ENCODE data around the gene CNOT8.
"Not testable (repeated sequence)": the region's sequence is repeated elsewhere in the genome, so short reads cannot be mapped to it uniquely, and the experiment has no call there.

Gene CNOT8

DNA sequence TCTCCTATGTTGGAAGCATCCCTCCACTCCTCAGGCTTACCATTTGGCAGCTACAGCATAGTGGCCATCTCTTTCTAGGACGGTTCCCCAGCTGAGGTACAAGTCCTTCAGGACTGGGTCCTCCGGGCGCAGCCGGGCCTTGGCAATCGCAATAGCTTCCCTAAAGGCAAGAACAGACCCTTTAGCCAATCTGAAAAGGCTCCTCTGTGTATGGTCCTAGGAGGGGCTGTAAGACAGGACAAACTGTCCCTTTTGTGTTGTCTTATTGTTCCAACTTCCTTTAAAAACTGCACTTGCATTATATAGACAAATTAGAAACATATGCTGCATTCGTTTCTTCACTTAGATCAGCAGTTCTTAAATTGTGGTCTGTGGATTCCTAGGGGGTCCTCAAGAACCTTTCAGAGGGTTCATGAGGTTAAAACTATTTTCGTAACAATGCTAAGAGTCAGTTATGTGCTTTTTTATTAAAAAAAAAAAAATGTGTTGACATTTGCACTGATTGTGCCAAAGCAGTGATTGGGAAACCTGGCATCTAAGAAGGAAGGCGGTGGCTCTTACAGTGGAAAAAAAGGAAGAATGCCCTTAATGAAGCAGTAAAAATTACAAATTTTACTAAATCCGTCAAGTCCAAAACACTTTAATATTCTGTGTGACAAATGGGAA lies 40.9 kb downstream of the CNOT8 start:
- Mint-ChIP-seq H3K27me3 (ENCODE audit: low read depth) (no peaks in the 10 kb centered on the region), H3K27ac (no peak overlapping the region), H3K9me3 (no peaks in the 10 kb centered on the region), H3K4me1 (no peaks in the 10 kb centered on the region), H3K36me3 (ENCODE audit: low read depth) (peaks cover 68% of the 10 kb centered on the region), H3K4me3 (no peak overlapping the region)
- TF ChIP-seq, protein P1, sequence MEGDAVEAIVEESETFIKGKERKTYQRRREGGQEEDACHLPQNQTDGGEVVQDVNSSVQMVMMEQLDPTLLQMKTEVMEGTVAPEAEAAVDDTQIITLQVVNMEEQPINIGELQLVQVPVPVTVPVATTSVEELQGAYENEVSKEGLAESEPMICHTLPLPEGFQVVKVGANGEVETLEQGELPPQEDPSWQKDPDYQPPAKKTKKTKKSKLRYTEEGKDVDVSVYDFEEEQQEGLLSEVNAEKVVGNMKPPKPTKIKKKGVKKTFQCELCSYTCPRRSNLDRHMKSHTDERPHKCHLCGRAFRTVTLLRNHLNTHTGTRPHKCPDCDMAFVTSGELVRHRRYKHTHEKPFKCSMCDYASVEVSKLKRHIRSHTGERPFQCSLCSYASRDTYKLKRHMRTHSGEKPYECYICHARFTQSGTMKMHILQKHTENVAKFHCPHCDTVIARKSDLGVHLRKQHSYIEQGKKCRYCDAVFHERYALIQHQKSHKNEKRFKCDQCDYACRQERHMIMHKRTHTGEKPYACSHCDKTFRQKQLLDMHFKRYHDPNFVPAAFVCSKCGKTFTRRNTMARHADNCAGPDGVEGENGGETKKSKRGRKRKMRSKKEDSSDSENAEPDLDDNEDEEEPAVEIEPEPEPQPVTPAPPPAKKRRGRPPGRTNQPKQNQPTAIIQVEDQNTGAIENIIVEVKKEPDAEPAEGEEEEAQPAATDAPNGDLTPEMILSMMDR (IDR thresholded peaks at IDR 0.05; ENCODE audit: unreplicated experiment in 3 of 3): no peak

DNA sequence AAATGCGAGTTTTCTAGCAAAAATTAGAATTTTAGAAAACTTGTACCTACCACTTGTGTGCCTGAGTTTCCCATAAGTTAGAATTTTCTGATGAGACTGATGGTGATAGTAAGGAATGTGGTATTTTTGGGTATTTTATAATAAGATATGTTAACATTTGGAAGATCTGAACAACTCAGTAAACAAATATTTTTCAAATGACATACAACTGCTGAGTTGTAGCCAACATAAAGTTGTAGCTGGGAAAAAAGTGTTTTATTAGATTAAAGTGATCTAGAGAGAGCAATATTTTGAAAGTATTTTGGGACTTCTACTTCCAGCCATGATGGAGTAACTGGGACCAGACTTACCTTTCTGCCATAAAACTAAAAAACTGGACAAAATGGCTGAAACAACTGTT lies 41.6 kb downstream of the CNOT8 start:
- Mint-ChIP-seq H3K4me1 (no peaks in the 10 kb centered on the region), H3K9me3 (no peaks in the 10 kb centered on the region), H3K36me3 (ENCODE audit: low read depth) (peaks cover 72% of the 10 kb centered on the region), H3K27me3 (ENCODE audit: low read depth) (no peaks in the 10 kb centered on the region), H3K4me3 (no peak overlapping the region), H3K27ac (no peak overlapping the region)
- TF ChIP-seq, protein P1 (IDR thresholded peaks at IDR 0.05; ENCODE audit: unreplicated experiment in 3 of 3): no peak

DNA sequence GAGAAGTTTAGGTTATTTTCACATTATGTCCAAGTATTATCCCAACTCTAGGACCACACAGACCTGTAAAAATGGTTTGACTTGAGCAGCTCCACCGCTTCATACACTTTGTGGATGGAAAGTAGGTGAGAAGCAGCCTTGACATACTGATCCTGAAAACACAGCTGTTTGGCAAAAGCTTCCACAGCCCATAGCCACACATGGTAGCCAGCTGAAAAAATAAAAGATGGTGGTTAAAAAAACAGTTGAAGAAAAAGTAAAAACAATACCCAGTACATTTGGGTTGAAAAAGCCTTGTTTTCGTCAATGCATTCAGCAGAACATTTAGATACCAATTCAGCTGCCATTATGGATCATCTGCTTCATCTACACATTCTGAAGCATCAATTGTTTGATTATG lies 42.8 kb downstream of the CNOT8 start:
- Mint-ChIP-seq H3K4me3 (no peak overlapping the region), H3K36me3 (ENCODE audit: low read depth) (peaks cover 60% of the 10 kb centered on the region), H3K4me1 (no peaks in the 10 kb centered on the region), H3K27me3 (ENCODE audit: low read depth) (no peaks in the 10 kb centered on the region), H3K9me3 (no peaks in the 10 kb centered on the region), H3K27ac (no peak overlapping the region)
- TF ChIP-seq, protein P1 (IDR thresholded peaks at IDR 0.05; ENCODE audit: unreplicated experiment in 3 of 3): no peak

DNA sequence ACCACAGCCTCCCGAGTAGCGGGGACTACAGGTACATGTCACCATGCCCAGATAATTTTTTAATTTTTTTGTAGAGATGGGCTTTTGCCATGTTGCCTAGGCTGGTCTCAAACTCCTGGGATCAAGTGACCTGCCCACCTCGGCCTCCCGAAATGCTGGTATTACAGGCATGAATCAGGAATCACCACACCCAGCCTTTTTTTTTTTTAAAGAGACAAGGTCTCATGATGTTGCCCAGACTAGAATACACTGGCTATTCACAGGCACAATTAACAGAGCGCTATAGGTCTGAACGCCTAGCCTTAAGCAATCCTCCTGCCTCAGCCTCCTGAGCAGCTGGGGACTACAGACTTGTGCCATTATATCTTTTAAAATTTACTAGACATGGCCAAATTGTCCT lies 43.5 kb downstream of the CNOT8 start:
- H3K4me3 Mint-ChIP-seq: no peak overlapping the region
- peaks cover 56% of the 10 kb centered on the region for H3K36me3 Mint-ChIP-seq (ENCODE audit: low read depth)
- no peaks in the 10 kb centered on the region for H3K4me1 Mint-ChIP-seq
- H3K27ac Mint-ChIP-seq: no peak overlapping the region
- H3K27me3 Mint-ChIP-seq (ENCODE audit: low read depth): no peaks in the 10 kb centered on the region
- TF ChIP-seq, protein P1 (IDR thresholded peaks at IDR 0.05; ENCODE audit: unreplicated experiment in 3 of 3): no peak
- H3K9me3 Mint-ChIP-seq: no peaks in the 10 kb centered on the region

DNA sequence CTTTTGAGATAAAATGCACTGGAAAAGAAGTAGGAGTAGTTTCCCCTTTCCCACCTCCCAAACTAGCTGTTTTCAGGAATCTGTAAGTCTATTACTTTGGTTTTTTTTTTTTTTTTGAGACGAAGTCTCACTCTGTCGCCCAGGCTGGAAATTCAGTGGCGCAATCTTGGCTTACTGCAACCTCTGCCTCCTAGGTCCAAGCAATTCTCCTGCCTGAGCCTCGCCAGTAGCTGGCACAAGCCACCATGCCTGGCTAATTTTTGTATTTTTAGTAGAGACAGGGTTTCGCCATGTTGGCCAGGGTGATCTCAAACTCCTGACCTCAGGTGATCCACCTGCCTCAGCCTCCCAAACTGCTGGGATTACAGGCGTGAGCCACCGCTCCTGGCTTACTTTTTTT lies 47.2 kb downstream of the CNOT8 start:
- not testable (repeated sequence) for H3K27ac Mint-ChIP-seq; H3K9me3 Mint-ChIP-seq; H3K27me3 Mint-ChIP-seq (ENCODE audit: low read depth)

DNA sequence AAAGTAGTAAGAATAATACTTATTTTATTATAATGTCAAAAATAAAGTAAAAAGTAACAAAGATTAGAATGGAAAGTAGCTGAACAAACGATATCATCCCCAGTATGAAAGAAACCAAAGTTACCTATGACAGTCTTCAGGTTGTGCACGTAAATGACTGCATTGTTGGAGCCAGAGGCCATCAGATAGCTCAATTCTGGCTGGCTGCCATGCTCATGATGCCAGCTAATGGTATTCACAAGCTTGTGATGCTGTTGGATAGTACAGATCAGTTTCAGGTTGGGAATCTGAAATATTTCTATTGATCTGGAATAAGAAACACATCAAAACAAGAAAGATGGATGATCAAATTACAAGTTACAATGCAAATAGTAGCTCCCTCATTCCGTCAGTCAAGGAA lies 58.4 kb downstream of the CNOT8 start:
- no peaks in the 10 kb centered on the region for H3K27me3 Mint-ChIP-seq (ENCODE audit: low read depth)
- peaks cover 57% of the 10 kb centered on the region for H3K36me3 Mint-ChIP-seq (ENCODE audit: low read depth)
- no peak overlapping the region for H3K4me3 Mint-ChIP-seq
- no peaks in the 10 kb centered on the region for H3K4me1 Mint-ChIP-seq
- no peak overlapping the region for H3K27ac Mint-ChIP-seq
- no peaks in the 10 kb centered on the region for H3K9me3 Mint-ChIP-seq
- TF ChIP-seq, protein P1 (IDR thresholded peaks at IDR 0.05; ENCODE audit: unreplicated experiment in 3 of 3): no peak

More for the DNA sequence above, 47.2 kb downstream of the CNOT8 start:
- not testable (repeated sequence) for H3K4me3 Mint-ChIP-seq, H3K4me1 Mint-ChIP-seq
- peaks cover 62% of the 10 kb centered on the region for H3K36me3 Mint-ChIP-seq (ENCODE audit: low read depth)
